ENCODE data around the gene COP1.

COP1 gene

GRCh38 chr1:176199707-176200106 is 7.4 kb downstream of the COP1 start:
- no peak for DNase-seq (ENCODE audit: low read depth, low spot score)

- DNase-seq (ENCODE audit: low read depth, low spot score) = no peak
These were observed 8.7 kb downstream of the COP1 start for GRCh38 chr1:176198413-176198812.

GRCh38 chr1:176196728-176197127 is 10.4 kb downstream of the COP1 start:
- no peak for DNase-seq (ENCODE audit: low read depth, low spot score)

GRCh38 chr1:176195547-176195946 is 11.5 kb downstream of the COP1 start:
- DNase-seq (ENCODE audit: low read depth, low spot score) = no peak

- no peak for DNase-seq (ENCODE audit: low read depth, low spot score)
These were observed 13.4 kb downstream of the COP1 start for GRCh38 chr1:176193663-176194062.

- no peak for DNase-seq (ENCODE audit: low read depth, low spot score)
These were observed 14.1 kb downstream of the COP1 start for GRCh38 chr1:176193023-176193422.

- no peak for DNase-seq (ENCODE audit: low read depth, low spot score)
These were observed 18.5 kb downstream of the COP1 start for GRCh38 chr1:176188604-176189003.

- no peak for DNase-seq (ENCODE audit: low read depth, low spot score)
These were observed 20.1 kb downstream of the COP1 start for GRCh38 chr1:176187001-176187400.

GRCh38 chr1:176183618-176184017 is 23.5 kb downstream of the COP1 start:
- no peak for DNase-seq (ENCODE audit: low read depth, low spot score)

GRCh38 chr1:176178316-176178715 is 28.8 kb downstream of the COP1 start:
- DNase-seq (ENCODE audit: low read depth, low spot score) = no peak

- DNase-seq (ENCODE audit: low read depth, low spot score) = no peak
These were observed 29.3 kb downstream of the COP1 start for GRCh38 chr1:176177764-176178163.

GRCh38 chr1:176174108-176174507 is 33.0 kb downstream of the COP1 start:
- DNase-seq (ENCODE audit: low read depth, low spot score) = no peak

- no peak for DNase-seq (ENCODE audit: low read depth, low spot score)
These were observed 34.9 kb downstream of the COP1 start for GRCh38 chr1:176172215-176172614.

GRCh38 chr1:176167210-176167609 is 39.9 kb downstream of the COP1 start:
- no peak for DNase-seq (ENCODE audit: low read depth, low spot score)

GRCh38 chr1:176165573-176165972 is 41.5 kb downstream of the COP1 start:
- no peak for DNase-seq (ENCODE audit: low read depth, low spot score)

GRCh38 chr1:176164014-176164678 is 42.9 kb downstream of the COP1 start:
- no peak for DNase-seq (ENCODE audit: low read depth, low spot score)

GRCh38 chr1:176159993-176160392 is 47.1 kb downstream of the COP1 start:
- no peak for DNase-seq (ENCODE audit: low read depth, low spot score)

- DNase-seq (ENCODE audit: low read depth, low spot score) = no peak
These were observed 49.1 kb downstream of the COP1 start for GRCh38 chr1:176157995-176158394.

- no peak for DNase-seq (ENCODE audit: low read depth, low spot score)
These were observed 56.9 kb downstream of the COP1 start for GRCh38 chr1:176149939-176150807.

- no peak for DNase-seq (ENCODE audit: low read depth, low spot score)
These were observed 62.6 kb downstream of the COP1 start for GRCh38 chr1:176144526-176144925.

- DNase-seq (ENCODE audit: low read depth, low spot score) = no peak
These were observed 64.1 kb downstream of the COP1 start for GRCh38 chr1:176142973-176143372.

GRCh38 chr1:176141449-176141848 is 65.6 kb downstream of the COP1 start:
- DNase-seq (ENCODE audit: low read depth, low spot score) = no peak

GRCh38 chr1:176136891-176137290 is 70.2 kb downstream of the COP1 start:
- no peak for DNase-seq (ENCODE audit: low read depth, low spot score)
